ENCODE data around the gene NT5DC4. TPM values are rescaled to one million over a fixed set of nuclear protein-coding genes. Genes with fewer than 3 reads are reported as not detected.
A peak's percentile ranks its signal among the peaks of the same experiment; 100 is the strongest.

Gene NT5DC4
- total RNA-seq, 2 experiments from 2014 or later: not detected

GRCh38 chr2:112725545-112726457 lies 5.0 kb downstream of the NT5DC4 start:
- CTCF ChIA-PET: interaction anchor here (0.6 to 10.8 kb wide), 59 partner anchors 8 to 505 kb away, joined by 3 to 291 read pairs (median 5); partner anchors contain the start of genes CHCHD5 and SLC20A1
- H3K27ac Mint-ChIP-seq: no peak overlapping the region

GRCh38 chr2:112726487-112727190 lies 5.8 kb downstream of the NT5DC4 start:
- POLR2A ChIA-PET: interaction anchor here (1.0 to 1.5 kb wide), 5 partner anchors 10 to 159 kb away, joined by 3 to 5 read pairs (median 4); no protein-coding TSS in a partner anchor

More at GRCh38 chr2:112725545-112726457, 5.0 kb downstream of the NT5DC4 start:
- Mint-ChIP-seq H3K27me3 (no peaks in the 10 kb centered on the region), H3K9me3 (no peaks in the 10 kb centered on the region), H3K4me1 (ENCODE audit: low read depth) (peaks cover 3% of the 10 kb centered on the region), H3K36me3 (ENCODE audit: low read depth) (no peaks in the 10 kb centered on the region), H3K4me3 (no peak overlapping the region)
- no peak for ATAC-seq
- DNase-seq: no peak
- TF ChIP-seq CTCF (IDR thresholded peaks at IDR 0.05): no peak
- POLR2A ChIA-PET: interaction anchor here (0.8 to 1.8 kb wide), 7 partner anchors 11 to 160 kb away, joined by 3 to 6 read pairs (median 4); no protein-coding TSS in a partner anchor
- intact Hi-C loops (cut with micrococcal nuclease): loop anchor here (1.0 kb wide), 1 partner anchor 126 kb away; no protein-coding TSS in a partner anchor

GRCh38 chr2:112727276-112728028 lies 6.6 kb downstream of the NT5DC4 start:
- ChIA-PET CTCF (interaction anchor here (0.7 to 10.8 kb wide), 39 partner anchors 9 to 503 kb away, joined by 3 to 291 read pairs (median 7); partner anchors contain the start of genes CHCHD5 and SLC20A1), POLR2A (interaction anchor here (1.1 kb wide), 2 partner anchors 96 to 101 kb away, joined by 3 to 5 read pairs; no protein-coding TSS in a partner anchor)
- ATAC-seq: no peak
- no peaks in the 10 kb centered on the region for H3K36me3 Mint-ChIP-seq (ENCODE audit: low read depth)
- DNase-seq: no peak
- no peak overlapping the region for H3K27ac Mint-ChIP-seq
- H3K27me3 Mint-ChIP-seq: no peaks in the 10 kb centered on the region
- peaks cover 3% of the 10 kb centered on the region for H3K4me1 Mint-ChIP-seq (ENCODE audit: low read depth)
- H3K9me3 Mint-ChIP-seq: no peaks in the 10 kb centered on the region
- no peak for TF ChIP-seq CTCF (IDR thresholded peaks at IDR 0.05)
- H3K4me3 Mint-ChIP-seq: no peak overlapping the region
- intact Hi-C loops (cut with micrococcal nuclease): no loop called here

More at GRCh38 chr2:112726487-112727190, 5.8 kb downstream of the NT5DC4 start:
- TF ChIP-seq CTCF (IDR thresholded peaks at IDR 0.05): peak; percentile 97
- H3K27me3 Mint-ChIP-seq: no peaks in the 10 kb centered on the region
- H3K4me1 Mint-ChIP-seq (ENCODE audit: low read depth): peaks cover 3% of the 10 kb centered on the region
- H3K36me3 Mint-ChIP-seq (ENCODE audit: low read depth): no peaks in the 10 kb centered on the region
- no peak overlapping the region for H3K27ac Mint-ChIP-seq
- intact Hi-C loops (cut with micrococcal nuclease): loop anchor here (1.0 kb wide), 1 partner anchor 126 kb away; no protein-coding TSS in a partner anchor
- CTCF ChIA-PET: interaction anchor here (0.6 to 10.8 kb wide), 56 partner anchors 8 to 504 kb away, joined by 3 to 291 read pairs (median 6); partner anchors contain the start of genes CHCHD5 and SLC20A1
- no peak overlapping the region for H3K4me3 Mint-ChIP-seq
- ATAC-seq (peak; percentile 96), DNase-seq (peak; percentile 92)
- no peaks in the 10 kb centered on the region for H3K9me3 Mint-ChIP-seq

GRCh38 chr2:112728029-112728362 lies 7.2 kb downstream of the NT5DC4 start:
- intact Hi-C loops (cut with micrococcal nuclease): no loop called here
- no peaks in the 10 kb centered on the region for H3K9me3 Mint-ChIP-seq
- H3K4me3 Mint-ChIP-seq: no peak overlapping the region
- no peak overlapping the region for H3K27ac Mint-ChIP-seq
- H3K27me3 Mint-ChIP-seq: no peaks in the 10 kb centered on the region
- no peaks in the 10 kb centered on the region for H3K36me3 Mint-ChIP-seq (ENCODE audit: low read depth)
- peaks cover 3% of the 10 kb centered on the region for H3K4me1 Mint-ChIP-seq (ENCODE audit: low read depth)
- TF ChIP-seq CTCF (IDR thresholded peaks at IDR 0.05): no peak
- ChIA-PET POLR2A (no interaction called here), CTCF (interaction anchor here (1.0 to 10.8 kb wide), 18 partner anchors 10 to 227 kb away, joined by 3 to 291 read pairs (median 9); partner anchors contain the start of genes CHCHD5 and SLC20A1)
- DNase-seq (no peak), ATAC-seq (no peak)
